ENCODE measurements around the gene LAGE3.

DNA sequence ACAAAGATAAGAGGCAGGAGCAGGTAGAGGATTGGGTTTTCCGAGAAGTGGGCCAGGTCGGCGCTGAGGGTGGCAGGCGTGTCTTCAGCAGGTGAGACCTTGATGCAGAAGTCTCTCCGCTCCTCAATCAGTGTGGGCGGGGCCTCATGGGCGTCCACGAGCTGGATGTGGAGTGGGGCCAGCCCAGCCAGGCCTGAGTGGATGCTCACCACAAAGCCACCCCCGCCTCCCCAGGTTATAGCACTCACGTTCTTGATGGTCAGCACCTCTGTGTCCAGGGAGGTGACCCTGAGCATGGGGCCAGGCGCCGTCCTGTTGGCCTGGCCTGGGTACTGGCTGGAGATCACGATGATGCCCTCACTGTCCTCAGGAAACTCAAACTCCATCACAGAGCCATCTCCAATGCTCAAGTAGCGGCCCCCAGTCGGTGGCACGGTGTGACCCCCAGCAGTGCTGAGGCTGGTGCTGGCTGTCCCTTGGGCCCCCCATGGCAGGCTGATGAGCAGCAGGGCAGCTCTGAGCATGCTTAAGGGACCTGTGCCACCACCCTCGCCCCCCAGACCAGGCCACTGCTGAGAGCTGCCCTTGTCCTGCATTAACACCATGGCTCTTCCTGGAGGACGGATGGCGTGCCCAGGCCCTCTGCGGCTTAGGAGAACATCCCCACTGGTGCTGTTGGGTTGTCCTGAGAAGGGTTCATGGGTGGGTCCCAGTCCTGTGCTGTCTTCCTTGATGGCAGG is 9.4 kb upstream of the LAGE3 start:
- TF ChIP-seq, protein P1, sequence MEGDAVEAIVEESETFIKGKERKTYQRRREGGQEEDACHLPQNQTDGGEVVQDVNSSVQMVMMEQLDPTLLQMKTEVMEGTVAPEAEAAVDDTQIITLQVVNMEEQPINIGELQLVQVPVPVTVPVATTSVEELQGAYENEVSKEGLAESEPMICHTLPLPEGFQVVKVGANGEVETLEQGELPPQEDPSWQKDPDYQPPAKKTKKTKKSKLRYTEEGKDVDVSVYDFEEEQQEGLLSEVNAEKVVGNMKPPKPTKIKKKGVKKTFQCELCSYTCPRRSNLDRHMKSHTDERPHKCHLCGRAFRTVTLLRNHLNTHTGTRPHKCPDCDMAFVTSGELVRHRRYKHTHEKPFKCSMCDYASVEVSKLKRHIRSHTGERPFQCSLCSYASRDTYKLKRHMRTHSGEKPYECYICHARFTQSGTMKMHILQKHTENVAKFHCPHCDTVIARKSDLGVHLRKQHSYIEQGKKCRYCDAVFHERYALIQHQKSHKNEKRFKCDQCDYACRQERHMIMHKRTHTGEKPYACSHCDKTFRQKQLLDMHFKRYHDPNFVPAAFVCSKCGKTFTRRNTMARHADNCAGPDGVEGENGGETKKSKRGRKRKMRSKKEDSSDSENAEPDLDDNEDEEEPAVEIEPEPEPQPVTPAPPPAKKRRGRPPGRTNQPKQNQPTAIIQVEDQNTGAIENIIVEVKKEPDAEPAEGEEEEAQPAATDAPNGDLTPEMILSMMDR (IDR thresholded peaks at IDR 0.05) = no peak
- no peak for TF ChIP-seq POLR2A (IDR thresholded peaks at IDR 0.05)
